ENCODE results near the gene A1CF. TPM values are rescaled to one million over a fixed set of nuclear protein-coding genes. Genes with fewer than 3 reads are reported as not detected.
"Not testable (repeated sequence)": the region's sequence is repeated elsewhere in the genome, so short reads cannot be mapped to it uniquely, and the experiment has no call there.

The A1CF gene
- polyA plus RNA-seq, 3 donors = not detected

- no peaks in the 10 kb centered on the region for H3K27me3 ChIP-seq (ENCODE audit: control insufficient read depth in 2 of 2, insufficient read depth in 2 of 2, low read length in 2 of 2)
- Mint-ChIP-seq H3K27me3 (ENCODE audit: low read depth in 3 of 3) (peaks cover 0 to 2% (median 2%) of the 10 kb centered on the region in 3 donors), H3K27ac (no peak overlapping the region), H3K4me3 (no peak overlapping the region), H3K9me3 (peaks cover 0 to 11% (median 3%) of the 10 kb centered on the region in 7 donors), H3K36me3 (no peaks in the 10 kb centered on the region), H3K4me1 (no peaks in the 10 kb centered on the region)
- no peaks in the 10 kb centered on the region for H4K20me1 ChIP-seq (ENCODE audit: insufficient read depth, low read length)
- no peak for DNase-seq
- no peak overlapping the region for H3K4me3 ChIP-seq (replicated peaks in 1 of 3; ENCODE audit: low read depth in 2 of 3, low read length in 3 of 3)
- H3K79me2 ChIP-seq (ENCODE audit: insufficient read depth, low read length) = no peaks in the 10 kb centered on the region
- peaks cover 0 to 1% of the 10 kb centered on the region in 2 donors for H3K9me3 ChIP-seq (replicated peaks in 1 of 2; ENCODE audit: control insufficient read depth in 1 of 2, insufficient read depth in 1 of 2, low read length in 2 of 2)
- intact Hi-C loops (cut with micrococcal nuclease) = no loop called here
- H3K9ac ChIP-seq (ENCODE audit: insufficient read depth, low read length, poor library complexity, severe bottlenecking) = no peak overlapping the region
- 97% methylated on average over 3 of the region's 4 CpGs for WGBS (ENCODE audit: insufficient coverage)
- no peaks in the 10 kb centered on the region for H3K36me3 ChIP-seq (replicated peaks in 1 of 2; ENCODE audit: control insufficient read depth in 1 of 2, insufficient read depth in 2 of 2, low read length in 2 of 2)
- no peaks in the 10 kb centered on the region for H3K4me1 ChIP-seq (ENCODE audit: control insufficient read depth in 1 of 2, insufficient read depth in 2 of 2, low read length in 2 of 2)
- H2AFZ ChIP-seq (ENCODE audit: insufficient read depth, low read depth, low read length, poor library complexity, severe bottlenecking) = no peak overlapping the region
- no peak for TF ChIP-seq CTCF (IDR thresholded peaks at IDR 0.05)
- no peak overlapping the region for H3K27ac ChIP-seq (ENCODE audit: low read depth in 1 of 2, low read length in 2 of 2)
- no peak overlapping the region for H3K4me2 ChIP-seq (replicated peaks; ENCODE audit: extremely low read depth, low read length, poor library complexity, severe bottlenecking)
These were observed 22.9 kb upstream of the A1CF start for GRCh38 chr10:50908366-50908765.

- H3K9me3 ChIP-seq (replicated peaks in 1 of 2; ENCODE audit: control insufficient read depth in 1 of 2, insufficient read depth in 1 of 2, low read length in 2 of 2); H3K4me3 ChIP-seq (replicated peaks in 1 of 3; ENCODE audit: low read depth in 2 of 3, low read length in 3 of 3); DNase-seq; intact Hi-C loops (cut with micrococcal nuclease); H3K4me1 ChIP-seq (ENCODE audit: control insufficient read depth in 1 of 2, insufficient read depth in 2 of 2, low read length in 2 of 2); H3K4me2 ChIP-seq (replicated peaks; ENCODE audit: extremely low read depth, low read length, poor library complexity, severe bottlenecking); H3K27me3 ChIP-seq (ENCODE audit: control insufficient read depth in 2 of 2, insufficient read depth in 2 of 2, low read length in 2 of 2); H3K9ac ChIP-seq (ENCODE audit: insufficient read depth, low read length, poor library complexity, severe bottlenecking); H3K36me3 Mint-ChIP-seq; H3K4me1 Mint-ChIP-seq; H3K27me3 Mint-ChIP-seq (ENCODE audit: low read depth in 3 of 3); H3K9me3 Mint-ChIP-seq; H2AFZ ChIP-seq (ENCODE audit: insufficient read depth, low read depth, low read length, poor library complexity, severe bottlenecking); H3K79me2 ChIP-seq (ENCODE audit: insufficient read depth, low read length); H3K27ac Mint-ChIP-seq; H3K4me3 Mint-ChIP-seq; H4K20me1 ChIP-seq (ENCODE audit: insufficient read depth, low read length); H3K36me3 ChIP-seq (replicated peaks in 1 of 2; ENCODE audit: control insufficient read depth in 1 of 2, insufficient read depth in 2 of 2, low read length in 2 of 2); H3K27ac ChIP-seq (ENCODE audit: low read depth in 1 of 2, low read length in 2 of 2): not testable (repeated sequence)
- 100% methylated on average over 1 of the region's 15 CpGs for WGBS (ENCODE audit: insufficient coverage)
These were observed 20.4 kb upstream of the A1CF start for GRCh38 chr10:50905797-50906196.

Measured in CD14-positive monocyte (primary cell).